ENCODE data around the gene PSMD3. TPM values are rescaled to one million over a fixed set of nuclear protein-coding genes. Genes with fewer than 3 reads are reported as not detected.

PSMD3 gene
- total and polyA plus RNA-seq, 2 donors (not counting 1 experiment from before 2014, with no cell fraction given): 55.5 to 66.9 TPM

GRCh38 chr17:39935909-39936308 lies 44.7 kb upstream of the PSMD3 start:
- no peaks in the 10 kb centered on the region for H4K20me1 ChIP-seq (ENCODE audit: control insufficient read depth, extremely low read depth, insufficient read depth, low read length)
- no peaks in the 10 kb centered on the region for H3K27me3 ChIP-seq (ENCODE audit: control insufficient read depth, insufficient read depth, low read length)
- DNase-seq (ENCODE audit: low read depth in 2 of 2): peak in 1 of 2 donors; percentile 29
- peaks cover 6% of the 10 kb centered on the region for H3K4me1 ChIP-seq (ENCODE audit: control insufficient read depth, extremely low read depth, insufficient read depth, low read length)
- H2AFZ ChIP-seq (ENCODE audit: low read length): peak overlapping the region; percentile 45
- H3K9ac ChIP-seq (ENCODE audit: insufficient read depth, low read length): no peak overlapping the region
- H3K79me2 ChIP-seq (ENCODE audit: control insufficient read depth, insufficient read depth, low read length): no peaks in the 10 kb centered on the region
- H3K4me3 ChIP-seq (replicated peaks in 1 of 4; ENCODE audit: control extremely low read depth in 1 of 4, insufficient read depth in 1 of 4, low read depth in 3 of 4, low read length in 4 of 4): no peak overlapping the region
- no peak overlapping the region for H3K27ac ChIP-seq (ENCODE audit: insufficient read depth, low read length)
- H3K4me2 ChIP-seq (ENCODE audit: extremely low read depth, insufficient read depth, low read length): peak overlapping the region; percentile 17
- no peaks in the 10 kb centered on the region for H3K9me3 ChIP-seq (ENCODE audit: control insufficient read depth, insufficient read depth, low read depth, low read length)
- no peaks in the 10 kb centered on the region for H3K36me3 ChIP-seq (ENCODE audit: control insufficient read depth, insufficient read depth, low read length)
- TF ChIP-seq CTCF (conservative IDR thresholded peaks at IDR 0.05 in 1 of 2, IDR thresholded peaks at IDR 0.05 in 1 of 2; ENCODE audit: low read depth in 1 of 2, low read length in 2 of 2) (no peak), EZH2 (IDR thresholded peaks at IDR 0.05; ENCODE audit: low read length, missing control alignments) (no peak)

- no peak for TF ChIP-seq EZH2 (IDR thresholded peaks at IDR 0.05; ENCODE audit: low read length, missing control alignments)
- no peak for TF ChIP-seq CTCF (conservative IDR thresholded peaks at IDR 0.05 in 1 of 2, IDR thresholded peaks at IDR 0.05 in 1 of 2; ENCODE audit: low read depth in 1 of 2, low read length in 2 of 2)
- Histone ChIP-seq H3K9ac (ENCODE audit: insufficient read depth, low read length) (no peak overlapping the region), H3K79me2 (ENCODE audit: control insufficient read depth, insufficient read depth, low read length) (no peaks in the 10 kb centered on the region), H3K4me1 (ENCODE audit: control insufficient read depth, extremely low read depth, insufficient read depth, low read length) (peaks cover 6% of the 10 kb centered on the region), H3K4me2 (ENCODE audit: extremely low read depth, insufficient read depth, low read length) (no peak overlapping the region), H3K36me3 (ENCODE audit: control insufficient read depth, insufficient read depth, low read length) (no peaks in the 10 kb centered on the region), H3K9me3 (ENCODE audit: control insufficient read depth, insufficient read depth, low read depth, low read length) (no peaks in the 10 kb centered on the region), H3K27ac (ENCODE audit: insufficient read depth, low read length) (no peak overlapping the region), H3K4me3 (replicated peaks in 1 of 4; ENCODE audit: control extremely low read depth in 1 of 4, insufficient read depth in 1 of 4, low read depth in 3 of 4, low read length in 4 of 4) (no peak overlapping the region), H3K27me3 (ENCODE audit: control insufficient read depth, insufficient read depth, low read length) (peaks cover 5% of the 10 kb centered on the region), H4K20me1 (ENCODE audit: control insufficient read depth, extremely low read depth, insufficient read depth, low read length) (no peaks in the 10 kb centered on the region), H2AFZ (ENCODE audit: low read length) (no peak overlapping the region)
- no peak for DNase-seq (ENCODE audit: low read depth in 2 of 2)
Measured at GRCh38 chr17:39937447-39937846, 43.2 kb upstream of the PSMD3 start.

GRCh38 chr17:39938140-39938869 lies 42.3 kb upstream of the PSMD3 start:
- H2AFZ ChIP-seq (ENCODE audit: low read length): no peak overlapping the region
- TF ChIP-seq CTCF (conservative IDR thresholded peaks at IDR 0.05 in 1 of 2, IDR thresholded peaks at IDR 0.05 in 1 of 2; ENCODE audit: low read depth in 1 of 2, low read length in 2 of 2) (no peak), EZH2 (IDR thresholded peaks at IDR 0.05; ENCODE audit: low read length, missing control alignments) (no peak)

More at GRCh38 chr17:39938140-39938869, 42.3 kb upstream of the PSMD3 start:
- no peak overlapping the region for H3K4me2 ChIP-seq (ENCODE audit: extremely low read depth, insufficient read depth, low read length)
- H3K27me3 ChIP-seq (ENCODE audit: control insufficient read depth, insufficient read depth, low read length): peaks cover 7% of the 10 kb centered on the region
- DNase-seq (ENCODE audit: low read depth in 2 of 2): no peak
- peaks cover 6% of the 10 kb centered on the region for H3K4me1 ChIP-seq (ENCODE audit: control insufficient read depth, extremely low read depth, insufficient read depth, low read length)
- no peak overlapping the region for H3K27ac ChIP-seq (ENCODE audit: insufficient read depth, low read length)
- H4K20me1 ChIP-seq (ENCODE audit: control insufficient read depth, extremely low read depth, insufficient read depth, low read length): no peaks in the 10 kb centered on the region
- H3K9me3 ChIP-seq (ENCODE audit: control insufficient read depth, insufficient read depth, low read depth, low read length): no peaks in the 10 kb centered on the region
- H3K36me3 ChIP-seq (ENCODE audit: control insufficient read depth, insufficient read depth, low read length): no peaks in the 10 kb centered on the region
- H3K9ac ChIP-seq (ENCODE audit: insufficient read depth, low read length): no peak overlapping the region
- no peak overlapping the region for H3K4me3 ChIP-seq (replicated peaks in 1 of 4; ENCODE audit: control extremely low read depth in 1 of 4, insufficient read depth in 1 of 4, low read depth in 3 of 4, low read length in 4 of 4)
- no peaks in the 10 kb centered on the region for H3K79me2 ChIP-seq (ENCODE audit: control insufficient read depth, insufficient read depth, low read length)
